ENCODE results near the gene EDARADD.
A peak's percentile ranks its signal among the peaks of the same experiment; 100 is the strongest.

Gene EDARADD

DNA sequence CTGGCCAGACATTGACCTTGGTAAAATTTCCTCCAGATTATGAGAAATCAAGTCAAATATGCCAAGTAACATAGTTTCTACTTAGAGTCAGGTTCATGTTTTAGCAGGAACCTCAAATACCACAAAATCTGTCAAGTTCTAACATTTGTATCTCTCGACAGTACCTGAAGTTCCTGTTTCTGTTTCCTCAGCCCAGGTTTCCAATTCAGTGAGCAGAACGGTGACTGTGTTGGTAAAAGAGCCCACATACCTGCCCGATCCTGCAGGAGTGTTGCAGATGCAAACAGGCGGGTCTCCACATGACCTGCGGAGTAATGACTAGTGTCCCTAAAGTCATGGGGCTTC is 71.8 kb downstream of the EDARADD start:
- Histone ChIP-seq H3K23ac (ENCODE audit: low read length) (no peak overlapping the region), H4K8ac (ENCODE audit: low read depth, low read length) (no peak overlapping the region), H3K27ac (ENCODE audit: low read depth, low read length) (no peak overlapping the region), H3K4me3 (ENCODE audit: low read depth, low read length) (no peak overlapping the region), H3K9ac (ENCODE audit: low read length) (no peak overlapping the region), H3K36me3 (ENCODE audit: control insufficient read depth in 1 of 2, insufficient read depth in 2 of 2, low read length in 2 of 2) (no peaks in the 10 kb centered on the region), H2BK120ac (ENCODE audit: insufficient read depth, low read length, poor library complexity) (no peak overlapping the region), H2BK12ac (ENCODE audit: low read length) (no peak overlapping the region), H3K4me2 (ENCODE audit: low read length) (no peak overlapping the region), H3K18ac (ENCODE audit: low read length) (no peak overlapping the region), H3K79me2 (ENCODE audit: control insufficient read depth, insufficient read depth, low read length, poor library complexity) (no peaks in the 10 kb centered on the region), H2AFZ (ENCODE audit: insufficient read depth, low read length, poor library complexity) (no peak overlapping the region), H3K14ac (ENCODE audit: low read length) (no peak overlapping the region), H3K4me1 (ENCODE audit: control insufficient read depth in 1 of 2, insufficient read depth in 2 of 2, low read length in 2 of 2) (no peaks in the 10 kb centered on the region), H3K27me3 (ENCODE audit: insufficient read depth, low read length) (no peaks in the 10 kb centered on the region), H4K12ac (ENCODE audit: low read depth, low read length) (no peak overlapping the region), H3K79me1 (ENCODE audit: low read length) (no peaks in the 10 kb centered on the region), H3K4ac (ENCODE audit: low read depth, low read length) (no peak overlapping the region), H3K9me3 (ENCODE audit: insufficient read depth, low read depth, low read length) (no peaks in the 10 kb centered on the region), H2BK5ac (ENCODE audit: low read depth, low read length, poor library complexity) (no peak overlapping the region), H4K91ac (ENCODE audit: low read depth, low read length) (no peak overlapping the region), H2AK5ac (ENCODE audit: low read length) (no peak overlapping the region)
- peak in 1 of 2 donors; percentile 11 for DNase-seq
- no CpG with 5 or more reads among the region's 5 CpGs for WGBS (ENCODE audit: extremely low coverage, insufficient coverage, insufficient read length)

GRCh38 chr1:236467327-236467641 is 73.2 kb downstream of the EDARADD start:
- H3K4me1 ChIP-seq (ENCODE audit: control insufficient read depth in 1 of 2, insufficient read depth in 2 of 2, low read length in 2 of 2) = no peaks in the 10 kb centered on the region
- no peak overlapping the region for H2AK5ac ChIP-seq (ENCODE audit: low read length)
- no peaks in the 10 kb centered on the region for H3K36me3 ChIP-seq (ENCODE audit: control insufficient read depth in 1 of 2, insufficient read depth in 2 of 2, low read length in 2 of 2)
- H4K12ac ChIP-seq (ENCODE audit: low read depth, low read length) = no peak overlapping the region
- no peak overlapping the region for H2BK12ac ChIP-seq (ENCODE audit: low read length)
- H3K4me2 ChIP-seq (ENCODE audit: low read length) = no peak overlapping the region
- no peak overlapping the region for H2BK5ac ChIP-seq (ENCODE audit: low read depth, low read length, poor library complexity)
- H4K8ac ChIP-seq (ENCODE audit: low read depth, low read length) = no peak overlapping the region
- no peaks in the 10 kb centered on the region for H3K79me1 ChIP-seq (ENCODE audit: low read length)
- H2AFZ ChIP-seq (ENCODE audit: insufficient read depth, low read length, poor library complexity) = no peak overlapping the region
- H3K18ac ChIP-seq (ENCODE audit: low read length) = no peak overlapping the region
- no peak for DNase-seq
- no peaks in the 10 kb centered on the region for H3K79me2 ChIP-seq (ENCODE audit: control insufficient read depth, insufficient read depth, low read length, poor library complexity)
- no peak overlapping the region for H2BK120ac ChIP-seq (ENCODE audit: insufficient read depth, low read length, poor library complexity)
- H4K91ac ChIP-seq (ENCODE audit: low read depth, low read length) = no peak overlapping the region
- H3K9me3 ChIP-seq (ENCODE audit: insufficient read depth, low read depth, low read length) = no peaks in the 10 kb centered on the region
- no peak overlapping the region for H3K4me3 ChIP-seq (ENCODE audit: low read depth, low read length)
- WGBS (ENCODE audit: extremely low coverage, insufficient coverage, insufficient read length) = no CpG with 5 or more reads among the region's 5 CpGs
- no peak overlapping the region for H3K27ac ChIP-seq (ENCODE audit: low read depth, low read length)
- H3K9ac ChIP-seq (ENCODE audit: low read length) = no peak overlapping the region
- H3K27me3 ChIP-seq (ENCODE audit: insufficient read depth, low read length) = no peaks in the 10 kb centered on the region
- H3K23ac ChIP-seq (ENCODE audit: low read length) = no peak overlapping the region
- H3K4ac ChIP-seq (ENCODE audit: low read depth, low read length) = no peak overlapping the region
- H3K14ac ChIP-seq (ENCODE audit: low read length) = no peak overlapping the region

GRCh38 chr1:236468625-236469024 is 74.5 kb downstream of the EDARADD start:
- Histone ChIP-seq H3K9ac (ENCODE audit: low read length) (no peak overlapping the region), H3K79me2 (ENCODE audit: control insufficient read depth, insufficient read depth, low read length, poor library complexity) (no peaks in the 10 kb centered on the region)
- no CpG with 5 or more reads among the region's 4 CpGs for WGBS (ENCODE audit: extremely low coverage, insufficient coverage, insufficient read length)

GRCh38 chr1:236469466-236469865 is 75.4 kb downstream of the EDARADD start:
- Histone ChIP-seq H3K23ac (ENCODE audit: low read length) (no peak overlapping the region), H3K4me3 (ENCODE audit: low read depth, low read length) (no peak overlapping the region), H3K4me2 (ENCODE audit: low read length) (no peak overlapping the region), H2BK12ac (ENCODE audit: low read length) (no peak overlapping the region), H3K18ac (ENCODE audit: low read length) (no peak overlapping the region), H4K12ac (ENCODE audit: low read depth, low read length) (no peak overlapping the region), H2BK120ac (ENCODE audit: insufficient read depth, low read length, poor library complexity) (no peak overlapping the region), H4K8ac (ENCODE audit: low read depth, low read length) (no peak overlapping the region), H3K4me1 (ENCODE audit: control insufficient read depth in 1 of 2, insufficient read depth in 2 of 2, low read length in 2 of 2) (no peaks in the 10 kb centered on the region), H3K27me3 (ENCODE audit: insufficient read depth, low read length) (no peaks in the 10 kb centered on the region), H2AFZ (ENCODE audit: insufficient read depth, low read length, poor library complexity) (no peak overlapping the region), H2BK5ac (ENCODE audit: low read depth, low read length, poor library complexity) (no peak overlapping the region), H3K14ac (ENCODE audit: low read length) (no peak overlapping the region), H3K79me2 (ENCODE audit: control insufficient read depth, insufficient read depth, low read length, poor library complexity) (no peaks in the 10 kb centered on the region), H3K27ac (ENCODE audit: low read depth, low read length) (no peak overlapping the region), H3K9me3 (ENCODE audit: insufficient read depth, low read depth, low read length) (no peaks in the 10 kb centered on the region), H2AK5ac (ENCODE audit: low read length) (no peak overlapping the region), H3K36me3 (ENCODE audit: control insufficient read depth in 1 of 2, insufficient read depth in 2 of 2, low read length in 2 of 2) (peaks cover 0 to 1% of the 10 kb centered on the region in 2 experiments), H3K79me1 (ENCODE audit: low read length) (no peaks in the 10 kb centered on the region), H3K9ac (ENCODE audit: low read length) (no peak overlapping the region), H3K4ac (ENCODE audit: low read depth, low read length) (no peak overlapping the region), H4K91ac (ENCODE audit: low read depth, low read length) (no peak overlapping the region)
- peak; percentile 57 to 81 for DNase-seq
- no CpG with 5 or more reads among the region's 6 CpGs for WGBS (ENCODE audit: extremely low coverage, insufficient coverage, insufficient read length)

More at GRCh38 chr1:236468625-236469024, 74.5 kb downstream of the EDARADD start:
- Histone ChIP-seq H4K91ac (ENCODE audit: low read depth, low read length) (no peak overlapping the region), H2AFZ (ENCODE audit: insufficient read depth, low read length, poor library complexity) (no peak overlapping the region), H3K79me1 (ENCODE audit: low read length) (no peaks in the 10 kb centered on the region), H3K9me3 (ENCODE audit: insufficient read depth, low read depth, low read length) (no peaks in the 10 kb centered on the region), H3K27ac (ENCODE audit: low read depth, low read length) (no peak overlapping the region), H3K23ac (ENCODE audit: low read length) (no peak overlapping the region), H2AK5ac (ENCODE audit: low read length) (no peak overlapping the region), H3K14ac (ENCODE audit: low read length) (no peak overlapping the region), H4K8ac (ENCODE audit: low read depth, low read length) (no peak overlapping the region), H2BK12ac (ENCODE audit: low read length) (no peak overlapping the region), H4K12ac (ENCODE audit: low read depth, low read length) (no peak overlapping the region), H3K27me3 (ENCODE audit: insufficient read depth, low read length) (no peaks in the 10 kb centered on the region), H3K4me2 (ENCODE audit: low read length) (no peak overlapping the region), H3K4me3 (ENCODE audit: low read depth, low read length) (no peak overlapping the region), H3K36me3 (ENCODE audit: control insufficient read depth in 1 of 2, insufficient read depth in 2 of 2, low read length in 2 of 2) (peaks cover 0 to under 1% of the 10 kb centered on the region in 2 experiments), H2BK120ac (ENCODE audit: insufficient read depth, low read length, poor library complexity) (no peak overlapping the region), H3K18ac (ENCODE audit: low read length) (no peak overlapping the region), H3K4ac (ENCODE audit: low read depth, low read length) (no peak overlapping the region), H3K4me1 (ENCODE audit: control insufficient read depth in 1 of 2, insufficient read depth in 2 of 2, low read length in 2 of 2) (no peaks in the 10 kb centered on the region), H2BK5ac (ENCODE audit: low read depth, low read length, poor library complexity) (no peak overlapping the region)
- no peak for DNase-seq
